SK-N-SH treated with all-trans-retinoic acid at 6 μM for 48 hours (cell line): ENCODE measurements around the gene SOS1.

ENCODE experiments used
- ARNTL ChIP-seq: fragments of 450-650 bp; formaldehyde crosslinking; IDR thresholded peaks from 2 replicates; pipeline ENCODE4 v1.5.0; 2020; ENCODE audit warnings: low read depth, mild to moderate bottlenecking, moderate library complexity, borderline replicate concordance
- BACH2 ChIP-seq: fragments of 250-450 bp; sonication (Bioruptor Pico); IDR thresholded peaks from 2 replicates; pipeline ENCODE4 v1.9.0; 2021; ENCODE audit warnings: mild to moderate bottlenecking, borderline replicate concordance
- GLIS3 ChIP-seq: fragments of 250-450 bp; sonication (Bioruptor Pico); IDR thresholded peaks from 2 replicates; pipeline ENCODE4 v1.5.0; 2020; ENCODE audit warnings: mild to moderate bottlenecking, moderate library complexity
- ISL1 ChIP-seq: fragments of 250-450 bp; sonication (Bioruptor Pico); IDR thresholded peaks from 2 replicates; pipeline ENCODE4 v2.1.2; 2022; ENCODE audit warnings: mild to moderate bottlenecking, moderate library complexity
- PPARA ChIP-seq: fragments of 250-450 bp; sonication (Bioruptor Pico); IDR thresholded peaks from 2 replicates; pipeline ENCODE4 v1.5.0; 2020; ENCODE audit warnings: mild to moderate bottlenecking, borderline replicate concordance
- TOX ChIP-seq: fragments of 250-450 bp; sonication (Bioruptor Pico); IDR thresholded peaks from 2 replicates; pipeline ENCODE4 v1.8.0; 2021; ENCODE audit warnings: mild to moderate bottlenecking, moderate library complexity, borderline replicate concordance
- ZFP30 ChIP-seq: fragments of 450-650 bp; formaldehyde crosslinking; IDR thresholded peaks from 2 replicates; pipeline ENCODE4 v1.5.0; 2022; ENCODE audit warnings: mild to moderate bottlenecking, moderate library complexity
- ZNF565 ChIP-seq: fragments of 450-650 bp; formaldehyde crosslinking; conservative IDR thresholded peaks from 2 replicates; pipeline ENCODE4 v1.5.0; 2020; ENCODE audit warnings: low read depth, mild to moderate bottlenecking, moderate library complexity
- ZNF70 ChIP-seq: fragments of 450-650 bp; formaldehyde crosslinking; IDR thresholded peaks from 2 replicates; pipeline ENCODE4 v1.5.0; 2020; ENCODE audit warnings: mild to moderate bottlenecking, moderate library complexity
- ZNF8 ChIP-seq: fragments of 450-650 bp; formaldehyde crosslinking; IDR thresholded peaks from 2 replicates; pipeline ENCODE4 v1.5.0; 2020; ENCODE audit warnings: mild to moderate bottlenecking, moderate library complexity
- TF ChIP-seq, protein P1 (sequence below): fragments of 250-450 bp; sonication (Bioruptor Pico); IDR thresholded peaks from 2 replicates; pipeline ENCODE4 v1.8.0; 2021; ENCODE audit warnings: low read depth, mild to moderate bottlenecking, moderate library complexity, borderline replicate concordance

DNA sequence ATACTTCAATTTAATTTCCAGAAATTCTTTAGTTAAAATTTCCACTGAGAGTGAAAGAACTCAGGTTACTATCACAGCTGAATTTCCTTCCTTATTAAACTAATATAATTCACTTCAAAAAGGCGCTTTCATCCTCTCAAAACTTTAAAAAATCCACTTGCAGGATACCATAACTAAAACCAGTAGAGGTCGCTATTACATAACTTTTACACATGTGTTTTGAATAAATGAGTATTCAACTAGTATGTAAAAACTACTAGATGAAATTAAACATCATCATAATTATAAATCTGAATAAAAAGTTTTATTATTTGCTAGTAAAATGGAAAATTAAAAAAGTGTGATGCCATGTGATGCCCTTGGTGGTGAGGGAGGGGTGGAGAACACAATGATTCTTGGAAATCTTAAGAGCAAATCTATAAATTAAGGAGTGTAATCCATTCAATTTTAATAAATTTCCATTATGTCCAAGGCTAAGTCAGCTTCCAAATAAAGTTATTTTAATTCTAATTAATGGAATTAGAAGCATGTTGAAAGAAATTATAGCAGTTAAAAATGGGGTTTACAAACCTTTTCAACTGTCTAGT, 61.4 kb downstream of the SOS1 start:
- TF ChIP-seq PPARA (CRISPR knock-in tag) (no peak), ZFP30 (CRISPR knock-in tag) (no peak), ARNTL (CRISPR knock-in tag) (no peak), BACH2 (CRISPR knock-in tag) (no peak), GLIS3 (no peak), ZNF70 (no peak), ISL1 (CRISPR knock-in tag) (no peak), ZNF8 (CRISPR knock-in tag) (no peak), TOX (CRISPR knock-in tag) (no peak), ZNF565 (no peak)
- TF ChIP-seq, protein P1, sequence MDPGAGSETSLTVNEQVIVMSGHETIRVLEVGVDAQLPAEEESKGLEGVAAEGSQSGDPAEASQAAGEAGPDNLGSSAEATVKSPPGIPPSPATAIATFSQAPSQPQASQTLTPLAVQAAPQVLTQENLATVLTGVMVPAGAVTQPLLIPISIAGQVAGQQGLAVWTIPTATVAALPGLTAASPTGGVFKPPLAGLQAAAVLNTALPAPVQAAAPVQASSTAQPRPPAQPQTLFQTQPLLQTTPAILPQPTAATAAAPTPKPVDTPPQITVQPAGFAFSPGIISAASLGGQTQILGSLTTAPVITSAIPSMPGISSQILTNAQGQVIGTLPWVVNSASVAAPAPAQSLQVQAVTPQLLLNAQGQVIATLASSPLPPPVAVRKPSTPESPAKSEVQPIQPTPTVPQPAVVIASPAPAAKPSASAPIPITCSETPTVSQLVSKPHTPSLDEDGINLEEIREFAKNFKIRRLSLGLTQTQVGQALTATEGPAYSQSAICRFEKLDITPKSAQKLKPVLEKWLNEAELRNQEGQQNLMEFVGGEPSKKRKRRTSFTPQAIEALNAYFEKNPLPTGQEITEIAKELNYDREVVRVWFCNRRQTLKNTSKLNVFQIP (CRISPR knock-in tag): no peak
